GM21619 (cell line): Measurements from ENCODE around the gene TRERF1.
A peak's percentile ranks its signal among the peaks of the same experiment; 100 is the strongest.

ENCODE experiments used
- ATAC-seq: cut with Tn5 transposase; IDR thresholded peaks from one replicate; pipeline ENCODE4 v1.9.1; 2021; ENCODE audit not compliant: unreplicated experiment

Gene TRERF1

GRCh38 chr6:42368181-42368580, 83.5 kb downstream of the TRERF1 start:
- peak; percentile 35 for ATAC-seq

GRCh38 chr6:42367353-42368011, 84.2 kb downstream of the TRERF1 start:
- peak; percentile 65 for ATAC-seq

- ATAC-seq: no peak
Measured at GRCh38 chr6:42366999-42367352, 84.8 kb downstream of the TRERF1 start.

GRCh38 chr6:42366011-42366705, 85.6 kb downstream of the TRERF1 start:
- ATAC-seq: no peak

- ATAC-seq: no peak
Measured at GRCh38 chr6:42365021-42365420, 86.7 kb downstream of the TRERF1 start.

GRCh38 chr6:42363926-42364849, 87.5 kb downstream of the TRERF1 start:
- ATAC-seq: no peak

- ATAC-seq: no peak
Measured at GRCh38 chr6:42361036-42361435, 90.7 kb downstream of the TRERF1 start.

- ATAC-seq: no peak
Measured at GRCh38 chr6:42359021-42359420, 92.7 kb downstream of the TRERF1 start.

GRCh38 chr6:42355416-42355815, 96.3 kb downstream of the TRERF1 start:
- ATAC-seq: no peak

GRCh38 chr6:42354702-42355101, 97.0 kb downstream of the TRERF1 start:
- no peak for ATAC-seq

GRCh38 chr6:42352856-42353564, 98.7 kb downstream of the TRERF1 start:
- no peak for ATAC-seq

GRCh38 chr6:42350911-42351310, 100.8 kb downstream of the TRERF1 start:
- no peak for ATAC-seq

- no peak for ATAC-seq
Measured at GRCh38 chr6:42349753-42350511, 101.8 kb downstream of the TRERF1 start.

- no peak for ATAC-seq
Measured at GRCh38 chr6:42347456-42347855, 104.3 kb downstream of the TRERF1 start.

GRCh38 chr6:42345696-42346416, 105.9 kb downstream of the TRERF1 start:
- ATAC-seq: no peak

- no peak for ATAC-seq
Measured at GRCh38 chr6:42344756-42345155, 107.0 kb downstream of the TRERF1 start.

- no peak for ATAC-seq
Measured at GRCh38 chr6:42341771-42342553, 109.8 kb downstream of the TRERF1 start.

- ATAC-seq: no peak
Measured at GRCh38 chr6:42341221-42341620, 110.5 kb downstream of the TRERF1 start.

- no peak for ATAC-seq
Measured at GRCh38 chr6:42340511-42340910, 111.2 kb downstream of the TRERF1 start.
